ENCODE results near the gene ZNF844. TPM values are rescaled to one million over a fixed set of nuclear protein-coding genes. Genes with fewer than 3 reads are reported as not detected.
A peak's percentile ranks its signal among the peaks of the same experiment; 100 is the strongest.

Gene ZNF844
- total and polyA plus RNA-seq, 2 donors from 2014 or later, result 7.4 to 28.1 TPM

GRCh38 chr19:12126707-12127106 is 62.2 kb downstream of the ZNF844 start:
- Histone ChIP-seq H3K36me3 (ENCODE audit: control insufficient read depth in 2 of 3, insufficient read depth in 3 of 3, low read length in 3 of 3) (peaks cover 0 to 2% (median under 1%) of the 10 kb centered on the region in 3 donors), H3K27me3 (ENCODE audit: control insufficient read depth, insufficient read depth, low read length) (no peaks in the 10 kb centered on the region), H3K4me1 (ENCODE audit: control insufficient read depth in 2 of 3, insufficient read depth in 2 of 3, low read depth in 1 of 3, low read length in 3 of 3) (no peaks in the 10 kb centered on the region), H3K27ac (ENCODE audit: low read depth in 2 of 2, low read length in 2 of 2) (no peak overlapping the region), H3K9ac (ENCODE audit: low read length in 3 of 3) (no peak overlapping the region), H3K4me3 (ENCODE audit: low read length in 3 of 3) (no peak overlapping the region), H3K9me3 (ENCODE audit: control insufficient read depth in 2 of 3, insufficient read depth in 1 of 3, low read length in 3 of 3) (peaks cover 0 to 3% (median 0%) of the 10 kb centered on the region in 3 donors)
- peak; percentile 80 for FAIRE-seq
- DNase-seq, result no peak
- intact Hi-C loops (cut with DNase I), result no loop called here
- peak; percentile 62 for TF ChIP-seq CTCF (IDR thresholded peaks at IDR 0.05; ENCODE audit: borderline replicate concordance, extremely low read depth, insufficient read depth)

Other genes starting within 250 kb of the ZNF844 start
- gene ZNF439, start 216.0 kb upstream of the ZNF844 start, total RNA-seq, result 13.2 TPM
- 4.5 TPM for gene ZNF439, start 216.0 kb upstream of the ZNF844 start, polyA plus RNA-seq (ENCODE audit: insufficient read depth, low read depth, low replicate concordance)
- gene ZNF69, start 176.9 kb upstream of the ZNF844 start, total RNA-seq, result 16.4 TPM
- gene ZNF69, start 176.9 kb upstream of the ZNF844 start, polyA plus RNA-seq (ENCODE audit: insufficient read depth, low read depth, low replicate concordance), result 7.8 TPM
- 20.9 TPM for gene ZNF700, start 139.6 kb upstream of the ZNF844 start, total RNA-seq
- gene ZNF700, start 139.6 kb upstream of the ZNF844 start, polyA plus RNA-seq (ENCODE audit: insufficient read depth, low read depth, low replicate concordance), result 7.2 TPM
- 9.8 TPM for gene ZNF763, start 99.7 kb upstream of the ZNF844 start, total RNA-seq
- 4.6 TPM for gene ZNF763, start 99.7 kb upstream of the ZNF844 start, polyA plus RNA-seq (ENCODE audit: insufficient read depth, low read depth, low replicate concordance)
- gene ZNF433, start 29.1 kb upstream of the ZNF844 start, total RNA-seq, result 13.6 TPM
- 10.5 TPM for gene ZNF433, start 29.1 kb upstream of the ZNF844 start, polyA plus RNA-seq (ENCODE audit: insufficient read depth, low read depth, low replicate concordance)
- 0.60 TPM for gene ZNF878, start 11.8 kb upstream of the ZNF844 start, total RNA-seq
- 0.67 TPM for gene ZNF878, start 11.8 kb upstream of the ZNF844 start, polyA plus RNA-seq (ENCODE audit: insufficient read depth, low read depth, low replicate concordance)
- gene ZNF20, start 75.6 kb downstream of the ZNF844 start, total RNA-seq, result 7.3 TPM
- gene ZNF20, start 75.6 kb downstream of the ZNF844 start, polyA plus RNA-seq (ENCODE audit: insufficient read depth, low read depth, low replicate concordance), result 3.2 TPM
- 11.4 TPM for gene ZNF625, start 92.0 kb downstream of the ZNF844 start, total RNA-seq
- gene ZNF625, start 92.0 kb downstream of the ZNF844 start, polyA plus RNA-seq (ENCODE audit: insufficient read depth, low read depth, low replicate concordance), result 6.1 TPM
- gene ZNF136, start 98.4 kb downstream of the ZNF844 start, total RNA-seq, result 14.4 TPM
- 4.6 TPM for gene ZNF136, start 98.4 kb downstream of the ZNF844 start, polyA plus RNA-seq (ENCODE audit: insufficient read depth, low read depth, low replicate concordance)
- 35.5 TPM for gene ZNF44, start 230.2 kb downstream of the ZNF844 start, total RNA-seq
- gene ZNF44, start 230.2 kb downstream of the ZNF844 start, polyA plus RNA-seq (ENCODE audit: insufficient read depth, low read depth, low replicate concordance), result 27.1 TPM